Keratinocyte (primary cell): ENCODE results near the gene CPEB1. TPM values are rescaled to one million over a fixed set of nuclear protein-coding genes. Genes with fewer than 3 reads are reported as not detected.

Source experiments
- DNase-seq: peaks from one replicate; pipeline ENCODE4 v3.0.0-alpha.2; 2011; ENCODE audit warnings: low read depth, missing footprints, low spot score
- FAIRE-seq: peaks from 2 replicates; lab custom pipeline; 2011; peaks lifted over from hg19 to GRCh38; lab: Jason Lieb, UNC
- H2AFZ ChIP-seq: 2 replicates; pipeline ENCODE4 v1.6.0; 2012; ENCODE audit warnings: low read length, control low read depth, inconsistent platforms; ENCODE audit not compliant: control insufficient read depth
- H3K27ac ChIP-seq: 2 replicates; pipeline ENCODE4 v1.5.1; 2011; ENCODE audit warnings: low read length; ENCODE audit not compliant: control insufficient read depth, insufficient read depth
- H3K27me3 ChIP-seq: 3 replicates; pipeline ENCODE4 v1.6.0; 2011; ENCODE audit warnings: low read length; ENCODE audit not compliant: control insufficient read depth, insufficient read depth; ENCODE audit errors: extremely low read depth
- H3K36me3 ChIP-seq, 2 experiments: 2 replicates in 1 of 2; 3 replicates in 1 of 2; pipeline ENCODE4 v1.5.1; 2011; ENCODE audit warnings: low read length in 2 of 2, mild to moderate bottlenecking in 1 of 2; ENCODE audit not compliant: control insufficient read depth in 2 of 2, insufficient read depth in 2 of 2; ENCODE audit errors: extremely low read depth in 1 of 2
- H3K4me1 ChIP-seq: 3 replicates; pipeline ENCODE4 v1.5.1; 2011; ENCODE audit warnings: low read length; ENCODE audit not compliant: control insufficient read depth, insufficient read depth; ENCODE audit errors: extremely low read depth
- H3K4me2 ChIP-seq: 3 replicates; pipeline ENCODE4 v1.6.0; 2011; ENCODE audit warnings: low read depth, low read length; ENCODE audit not compliant: control insufficient read depth, insufficient read depth; ENCODE audit errors: extremely low read depth
- H3K4me3 ChIP-seq, 3 experiments: fragments of 200-600 bp in 1 of 3; sonication (generic) in 1 of 3; 2 replicates in 2 of 3; 3 replicates in 1 of 3; pipeline ENCODE4 v1.5.1; 2011 to 2016; ENCODE audit warnings: low read length in 3 of 3, mild to moderate bottlenecking in 3 of 3, control low read depth in 2 of 3, inconsistent platforms in 1 of 3, low read depth in 1 of 3, mixed read lengths in 1 of 3, mixed run types in 1 of 3, moderate library complexity in 1 of 3; ENCODE audit not compliant: control insufficient read depth in 2 of 3, insufficient read depth in 2 of 3; ENCODE audit errors: extremely low read depth in 1 of 3
- H3K79me2 ChIP-seq: 2 replicates; pipeline ENCODE4 v1.6.0; 2012; ENCODE audit warnings: low read length; ENCODE audit not compliant: control insufficient read depth, insufficient read depth
- H3K9ac ChIP-seq: 3 replicates; pipeline ENCODE4 v1.6.0; 2011; ENCODE audit warnings: low read length; ENCODE audit not compliant: control insufficient read depth, insufficient read depth; ENCODE audit errors: extremely low read depth
- H3K9me1 ChIP-seq: 3 replicates; pipeline ENCODE4 v1.6.0; 2011; ENCODE audit warnings: low read length; ENCODE audit not compliant: control insufficient read depth, insufficient read depth; ENCODE audit errors: extremely low read depth
- H3K9me3 ChIP-seq: 2 replicates; pipeline ENCODE4 v1.5.1; 2012; ENCODE audit warnings: low read depth, low read length; ENCODE audit not compliant: control insufficient read depth
- H4K20me1 ChIP-seq: 3 replicates; pipeline ENCODE4 v1.6.0; 2011; ENCODE audit warnings: low read length; ENCODE audit not compliant: control insufficient read depth, insufficient read depth; ENCODE audit errors: extremely low read depth
- EZH2 ChIP-seq: IDR thresholded peaks from one replicate; pipeline ENCODE4 v1.6.1; 2012; ENCODE audit warnings: inconsistent platforms, mild to moderate bottlenecking, low read length, moderate library complexity
- dilution Hi-C: fragments of 300-500 bp; cut with MboI; formaldehyde crosslinking; loops from one replicate; pipeline ENCODE4 v1.7.0; 2020; ENCODE audit warnings: low sequenced_read_pairs; ENCODE audit not compliant: extremely low pct_ligation_motif_present
- polyA plus RNA-seq, 5 experiments: library from polyadenylated mRNA; depleted of rRNA in 3 of 5; stranded (reverse) in 3 of 5; stranded (forward) in 1 of 5; unstranded in 1 of 5; fragments of >200 nt; gene quantifications; 1 replicate in 1 of 5; 2 replicates in 3 of 5; 3 replicates in 1 of 5; pipeline versions ENCODE4 v1.2.1 to v1.2.3, GENCODE V29; 2011 to 2012; ENCODE audit warnings: missing spikeins in 2 of 5, low read depth in 1 of 5, low replicate concordance in 1 of 5
- TF ChIP-seq, protein P1 (sequence below), 3 experiments: IDR thresholded peaks in 1 of 3; conservative IDR thresholded peaks in 1 of 3; optimal IDR thresholded peaks in 1 of 3; 2 replicates in 2 of 3; 3 replicates in 1 of 3; pipeline versions ENCODE3 to v1.5.1; 2011; ENCODE audit warnings: low read length in 3 of 3, mild to moderate bottlenecking in 3 of 3, moderate library complexity in 2 of 3, control low read depth in 1 of 3, inconsistent platforms in 1 of 3; ENCODE audit not compliant: insufficient read depth in 2 of 3; ENCODE audit errors: extremely low read depth in 1 of 3

Gene CPEB1
- polyA plus RNA-seq, 1 donor (not counting 4 experiments of a cell fraction or from before 2014, with no cell fraction given), result 0.16 TPM

DNA sequence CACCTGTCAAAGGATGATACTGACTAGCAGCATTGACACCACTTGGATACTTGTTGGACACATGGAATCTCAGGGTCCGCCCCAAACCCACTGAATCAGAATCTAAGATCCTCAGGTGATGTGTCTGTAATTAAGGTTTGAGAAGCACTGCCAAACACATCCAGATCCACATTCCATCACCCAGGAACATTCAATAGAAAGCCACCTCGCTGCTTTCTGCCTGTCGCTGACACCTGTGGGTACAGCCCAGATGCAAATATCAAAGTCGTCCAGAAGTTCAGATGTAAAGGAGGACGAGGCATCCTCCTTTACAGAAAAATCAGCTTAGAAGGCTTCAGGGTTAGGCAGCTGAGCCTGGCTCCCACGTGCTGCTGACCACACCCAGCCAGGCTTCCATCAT is 101.7 kb downstream of the CPEB1 start:
- H3K4me3 ChIP-seq, result no peak overlapping the region
- FAIRE-seq, result no peak
- no peak for DNase-seq
- dilution Hi-C loops, result no loop called here
- no peak overlapping the region for H3K9ac ChIP-seq
- no peak overlapping the region for H2AFZ ChIP-seq
- H3K27ac ChIP-seq, result no peak overlapping the region
- no peaks in the 10 kb centered on the region for H3K9me3 ChIP-seq
- H3K36me3 ChIP-seq, result no peaks in the 10 kb centered on the region
- TF ChIP-seq, protein P1, sequence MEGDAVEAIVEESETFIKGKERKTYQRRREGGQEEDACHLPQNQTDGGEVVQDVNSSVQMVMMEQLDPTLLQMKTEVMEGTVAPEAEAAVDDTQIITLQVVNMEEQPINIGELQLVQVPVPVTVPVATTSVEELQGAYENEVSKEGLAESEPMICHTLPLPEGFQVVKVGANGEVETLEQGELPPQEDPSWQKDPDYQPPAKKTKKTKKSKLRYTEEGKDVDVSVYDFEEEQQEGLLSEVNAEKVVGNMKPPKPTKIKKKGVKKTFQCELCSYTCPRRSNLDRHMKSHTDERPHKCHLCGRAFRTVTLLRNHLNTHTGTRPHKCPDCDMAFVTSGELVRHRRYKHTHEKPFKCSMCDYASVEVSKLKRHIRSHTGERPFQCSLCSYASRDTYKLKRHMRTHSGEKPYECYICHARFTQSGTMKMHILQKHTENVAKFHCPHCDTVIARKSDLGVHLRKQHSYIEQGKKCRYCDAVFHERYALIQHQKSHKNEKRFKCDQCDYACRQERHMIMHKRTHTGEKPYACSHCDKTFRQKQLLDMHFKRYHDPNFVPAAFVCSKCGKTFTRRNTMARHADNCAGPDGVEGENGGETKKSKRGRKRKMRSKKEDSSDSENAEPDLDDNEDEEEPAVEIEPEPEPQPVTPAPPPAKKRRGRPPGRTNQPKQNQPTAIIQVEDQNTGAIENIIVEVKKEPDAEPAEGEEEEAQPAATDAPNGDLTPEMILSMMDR (optimal IDR thresholded peaks at IDR 0.05 in 1 of 3, IDR thresholded peaks at IDR 0.05 in 1 of 3, conservative IDR thresholded peaks at IDR 0.05 in 1 of 3; ENCODE audit: extremely low read depth in 1 of 3, insufficient read depth in 2 of 3, low read length in 3 of 3), result no peak
- no peak for TF ChIP-seq EZH2
- H4K20me1 ChIP-seq, result no peaks in the 10 kb centered on the region
- no peaks in the 10 kb centered on the region for H3K27me3 ChIP-seq
- H3K9me1 ChIP-seq, result no peaks in the 10 kb centered on the region
- no peak overlapping the region for H3K4me2 ChIP-seq
- peaks cover 5% of the 10 kb centered on the region for H3K79me2 ChIP-seq
- peaks cover 4% of the 10 kb centered on the region for H3K4me1 ChIP-seq

DNA sequence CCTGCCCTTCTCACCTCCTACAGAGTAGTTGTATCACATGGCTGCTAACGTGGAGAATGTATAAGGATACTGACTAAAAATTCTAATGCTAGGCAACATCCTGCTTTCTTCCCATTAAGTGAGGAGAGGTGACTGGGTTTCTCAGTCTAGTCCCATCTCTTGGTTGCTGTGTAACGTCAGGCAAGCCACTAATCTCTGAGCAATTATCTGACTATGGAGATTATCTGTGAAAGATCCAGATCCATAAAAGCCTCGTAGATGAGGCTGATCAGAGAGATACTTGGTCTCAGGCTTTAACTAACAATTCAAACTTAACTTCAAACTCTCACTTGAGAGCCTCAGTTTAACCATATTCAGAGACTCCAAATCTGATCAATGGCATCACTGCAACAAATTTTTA is 102.2 kb downstream of the CPEB1 start:
- FAIRE-seq, result no peak

More for the DNA sequence above, 102.2 kb downstream of the CPEB1 start:
- Histone ChIP-seq H3K9me1 (no peaks in the 10 kb centered on the region), H3K36me3 (no peaks in the 10 kb centered on the region), H3K27ac (no peak overlapping the region), H3K4me1 (peaks cover 4% of the 10 kb centered on the region), H4K20me1 (no peaks in the 10 kb centered on the region), H2AFZ (no peak overlapping the region), H3K9me3 (no peaks in the 10 kb centered on the region), H3K79me2 (peaks cover 8% of the 10 kb centered on the region), H3K4me3 (no peak overlapping the region), H3K9ac (no peak overlapping the region), H3K4me2 (no peak overlapping the region), H3K27me3 (no peaks in the 10 kb centered on the region)
- no peak for DNase-seq
- TF ChIP-seq, protein P1 (optimal IDR thresholded peaks at IDR 0.05 in 1 of 3, IDR thresholded peaks at IDR 0.05 in 1 of 3, conservative IDR thresholded peaks at IDR 0.05 in 1 of 3; ENCODE audit: extremely low read depth in 1 of 3, insufficient read depth in 2 of 3, low read length in 3 of 3), result no peak
- TF ChIP-seq EZH2, result no peak
- dilution Hi-C loops, result no loop called here
